A673 (cell line): Measurements from ENCODE around the gene IL6. TPM values are rescaled to one million over a fixed set of nuclear protein-coding genes. Genes with fewer than 3 reads are reported as not detected.

Experiments used
- BruUV-seq: library from RNA; stranded (reverse); fragments of 400-500 nt; replicated peaks from 2 replicates; lab custom pipeline; 2021; lab: Mats Ljungman, UMichigan
- CTCF ChIA-PET: fragments of 300-600 bp; sonication (Branson Sonifier 250); formaldehyde crosslinking; loops from one replicate; lab custom pipeline; 2022; ENCODE audit warnings: antibody characterized with exemption; lab: Charles Lee
- POLR2A ChIA-PET: fragments of 300-600 bp; sonication (Branson Sonifier 250); formaldehyde crosslinking; loops from one replicate; lab custom pipeline; 2022; ENCODE audit warnings: antibody characterized with exemption; ENCODE audit not compliant: low non-redundant PET; lab: Charles Lee
- DNase-seq: peaks from one replicate; pipeline ENCODE4 v3.0.0-alpha.2; 2015; ENCODE audit warnings: low spot score
- H3K27ac ChIP-seq: fragments of 200-600 bp; sonication (generic); 2 replicates; pipeline ENCODE4 v1.5.1; 2016; ENCODE audit warnings: mixed run types, low read depth, mild to moderate bottlenecking, mixed read lengths, antibody characterized with exemption, low read length; ENCODE audit not compliant: poor library complexity, severe bottlenecking
- H3K27me3 ChIP-seq: fragments of 200-600 bp; sonication (generic); replicated peaks from 2 replicates; pipeline ENCODE4 v1.6.1; 2017; ENCODE audit warnings: mixed run types, low read depth, mild to moderate bottlenecking, mixed read lengths, antibody characterized with exemption, low read length; ENCODE audit not compliant: insufficient read depth, poor library complexity
- H3K36me3 ChIP-seq: fragments of 200-600 bp; sonication (generic); 2 replicates; pipeline ENCODE4 v1.6.1; 2016; ENCODE audit warnings: mixed run types, mild to moderate bottlenecking, mixed read lengths, antibody characterized with exemption, low read length; ENCODE audit not compliant: insufficient read depth, poor library complexity, severe bottlenecking
- H3K4me1 ChIP-seq: fragments of 200-600 bp; sonication (generic); 2 replicates; pipeline ENCODE4 v1.6.1; 2017; ENCODE audit warnings: mixed run types, mild to moderate bottlenecking, mixed read lengths, antibody characterized with exemption, low read length; ENCODE audit not compliant: insufficient read depth, poor library complexity, severe bottlenecking
- H3K4me3 ChIP-seq: fragments of 200-600 bp; sonication (generic); 2 replicates; pipeline ENCODE4 v1.5.1; 2016; ENCODE audit warnings: low read depth, mixed run types, mild to moderate bottlenecking, mixed read lengths, low read length; ENCODE audit not compliant: poor library complexity, severe bottlenecking
- H3K9me3 ChIP-seq: fragments of 200-600 bp; sonication (generic); 2 replicates; pipeline ENCODE4 v1.6.1; 2016; ENCODE audit warnings: mixed run types, low read depth, mild to moderate bottlenecking, mixed read lengths, antibody characterized with exemption, low read length; ENCODE audit not compliant: poor library complexity, severe bottlenecking
- CTCF ChIP-seq: fragments of 300-800, 200-600 bp; sonication (generic); conservative IDR thresholded peaks from 2 replicates; pipeline ENCODE4 v1.5.1; 2017; ENCODE audit warnings: low read depth, mild to moderate bottlenecking, antibody characterized with exemption, low read length, moderate library complexity, mixed read lengths
- EZH2 ChIP-seq: fragments of 200-600 bp; sonication (generic); IDR thresholded peaks from 2 replicates; pipeline ENCODE4 v1.6.1; 2017; ENCODE audit warnings: borderline replicate concordance, low read depth, mild to moderate bottlenecking, mixed read lengths, antibody characterized with exemption, low read length; ENCODE audit not compliant: poor library complexity, severe bottlenecking
- intact Hi-C: fragments of 100-400 bp; cut with micrococcal nuclease; formaldehyde crosslinking; loops from one replicate; pipeline ENCODE4 v1.10.0; 2022; ENCODE audit not compliant: unreplicated experiment
- total RNA-seq: library from RNA; stranded (reverse); gene quantifications from 2 replicates; pipeline ENCODE4 v1.2.3, GENCODE V29; 2021

Gene IL6
- total RNA-seq, 1 experiment from 2014 or later, result not detected

DNA sequence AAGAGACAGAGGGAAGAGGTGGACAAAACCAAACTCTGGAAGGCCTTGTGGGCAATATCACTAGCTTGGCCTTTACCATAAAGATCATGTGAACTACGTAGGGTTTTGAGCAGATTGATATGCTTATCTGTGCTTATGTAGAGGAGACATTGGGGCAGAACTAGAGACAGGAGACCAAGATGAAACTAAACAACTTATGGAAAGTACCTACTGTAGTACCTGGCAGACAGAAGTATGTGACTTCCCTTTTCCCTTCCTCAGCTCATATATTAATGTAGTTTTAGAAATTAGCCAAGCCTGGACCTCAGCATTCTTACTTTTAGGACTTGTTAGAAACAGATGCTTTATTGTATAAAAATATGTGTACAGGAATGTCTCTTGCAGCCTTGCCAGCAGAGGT is 14.0 kb upstream of the IL6 start:
- H3K36me3 ChIP-seq, result no peaks in the 10 kb centered on the region
- ChIA-PET POLR2A (no interaction called here), CTCF (no interaction called here)
- intact Hi-C loops, result no loop called here
- TF ChIP-seq CTCF, result no peak
- TF ChIP-seq EZH2, result no peak
- H3K4me3 ChIP-seq, result no peak overlapping the region
- no peaks in the 10 kb centered on the region for H3K27me3 ChIP-seq
- H3K27ac ChIP-seq, result no peak overlapping the region
- H3K4me1 ChIP-seq, result no peaks in the 10 kb centered on the region
- H3K9me3 ChIP-seq, result no peaks in the 10 kb centered on the region
- no TSS peak for BruUV-seq
- no peak for DNase-seq

DNA sequence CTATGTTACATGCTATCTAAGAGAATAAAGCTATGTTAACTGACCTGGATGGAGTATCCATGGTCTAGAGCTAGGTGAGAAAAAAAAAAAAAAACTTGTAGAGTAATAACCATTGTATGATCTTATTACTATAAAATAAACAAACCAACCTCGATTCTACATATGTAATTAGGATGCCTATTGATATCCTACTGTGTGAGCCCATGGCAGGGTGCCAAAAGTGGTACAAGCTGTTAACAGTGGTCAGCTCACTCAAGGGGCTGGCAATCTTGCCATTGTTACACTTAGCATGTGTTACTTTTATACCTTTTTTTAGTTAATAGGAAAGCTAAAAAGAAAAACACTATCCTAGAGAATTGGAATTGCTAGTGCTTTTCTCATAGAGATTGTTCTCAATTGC is 13.5 kb upstream of the IL6 start:
- ChIA-PET POLR2A (no interaction called here), CTCF (no interaction called here)
- intact Hi-C loops, result no loop called here

GRCh38 chr7:22715969-22716368 is 11.0 kb upstream of the IL6 start:
- ChIA-PET CTCF (no interaction called here), POLR2A (no interaction called here)
- DNase-seq, result no peak
- H3K27ac ChIP-seq, result no peak overlapping the region
- H3K27me3 ChIP-seq, result no peaks in the 10 kb centered on the region
- intact Hi-C loops, result no loop called here
- TF ChIP-seq EZH2 (no peak), CTCF (no peak)
- BruUV-seq, result no TSS peak
- H3K4me3 ChIP-seq, result no peak overlapping the region
- no peaks in the 10 kb centered on the region for H3K9me3 ChIP-seq
- H3K4me1 ChIP-seq, result no peaks in the 10 kb centered on the region
- H3K36me3 ChIP-seq, result no peaks in the 10 kb centered on the region

More for the DNA sequence above, 13.5 kb upstream of the IL6 start:
- no peak for DNase-seq
- no peaks in the 10 kb centered on the region for H3K4me1 ChIP-seq
- TF ChIP-seq CTCF (no peak), EZH2 (no peak)
- H3K27ac ChIP-seq, result no peak overlapping the region
- no peaks in the 10 kb centered on the region for H3K36me3 ChIP-seq
- no peaks in the 10 kb centered on the region for H3K9me3 ChIP-seq
- no peak overlapping the region for H3K4me3 ChIP-seq
- BruUV-seq, result no TSS peak
- H3K27me3 ChIP-seq, result no peaks in the 10 kb centered on the region
